GM19397 (cell line): Measurements from ENCODE around the gene NSRP1.
"Not testable (repeated sequence)": the region's sequence is repeated elsewhere in the genome, so short reads cannot be mapped to it uniquely, and the experiment has no call there.

Experiments used
- ATAC-seq: cut with Tn5 transposase; IDR thresholded peaks from one replicate; pipeline ENCODE4 v1.9.1; 2021; ENCODE audit warnings: mild to moderate bottlenecking, moderate library complexity; ENCODE audit not compliant: unreplicated experiment

Gene NSRP1

GRCh38 chr17:30118635-30119034 lies 2.0 kb downstream of the NSRP1 start:
- ATAC-seq: not testable (repeated sequence)

- no peak for ATAC-seq
Observed at GRCh38 chr17:30124273-30124796, 7.7 kb downstream of the NSRP1 start.

- ATAC-seq: no peak
Observed at GRCh38 chr17:30130121-30130520, 13.5 kb downstream of the NSRP1 start.

GRCh38 chr17:30132615-30133014 lies 16.0 kb downstream of the NSRP1 start:
- no peak for ATAC-seq

- ATAC-seq: no peak
Observed at GRCh38 chr17:30133197-30133596, 16.6 kb downstream of the NSRP1 start.

- no peak for ATAC-seq
Observed at GRCh38 chr17:30134551-30134950, 17.9 kb downstream of the NSRP1 start.

GRCh38 chr17:30137158-30137557 lies 20.5 kb downstream of the NSRP1 start:
- no peak for ATAC-seq

GRCh38 chr17:30147860-30148259 lies 31.2 kb downstream of the NSRP1 start:
- not testable (repeated sequence) for ATAC-seq

- no peak for ATAC-seq
Observed at GRCh38 chr17:30148376-30148775, 31.8 kb downstream of the NSRP1 start.

- ATAC-seq: no peak
Observed at GRCh38 chr17:30151471-30151870, 34.9 kb downstream of the NSRP1 start.

- no peak for ATAC-seq
Observed at GRCh38 chr17:30153463-30153862, 36.8 kb downstream of the NSRP1 start.

- ATAC-seq: no peak
Observed at GRCh38 chr17:30155389-30155788, 38.8 kb downstream of the NSRP1 start.

- no peak for ATAC-seq
Observed at GRCh38 chr17:30158896-30159625, 42.4 kb downstream of the NSRP1 start.

GRCh38 chr17:30160419-30161172 lies 44.0 kb downstream of the NSRP1 start:
- no peak for ATAC-seq

GRCh38 chr17:30161601-30162000 lies 45.0 kb downstream of the NSRP1 start:
- ATAC-seq: no peak

- ATAC-seq: no peak
Observed at GRCh38 chr17:30164531-30164930, 47.9 kb downstream of the NSRP1 start.

GRCh38 chr17:30165147-30165546 lies 48.5 kb downstream of the NSRP1 start:
- no peak for ATAC-seq

- ATAC-seq: no peak
Observed at GRCh38 chr17:30165960-30166359, 49.3 kb downstream of the NSRP1 start.

- no peak for ATAC-seq
Observed at GRCh38 chr17:30170415-30170987, 53.9 kb downstream of the NSRP1 start.

- ATAC-seq: no peak
Observed at GRCh38 chr17:30172560-30172959, 55.9 kb downstream of the NSRP1 start.

GRCh38 chr17:30173649-30174048 lies 57.0 kb downstream of the NSRP1 start:
- peak; percentile 86 for ATAC-seq

- ATAC-seq: no peak
Observed at GRCh38 chr17:30174556-30174955, 57.9 kb downstream of the NSRP1 start.
